HEK293 (cell line): ENCODE results near the gene KLHL7.

Experiments used
- HIC1 ChIP-seq: fragments of 450-650 bp; formaldehyde crosslinking; IDR thresholded peaks from 2 replicates; pipeline ENCODE4 v1.5.1; 2016; ENCODE audit warnings: missing biosample characterization, missing genetic modification characterization
- HOXA7 ChIP-seq: sonication (generic); formaldehyde crosslinking; IDR thresholded peaks from 2 replicates; pipeline ENCODE4 v1.8.1; 2022; ENCODE audit warnings: missing genetic modification reagents, borderline replicate concordance
- ZNF37A ChIP-seq: fragments of 450-650 bp; IDR thresholded peaks from 2 replicates; pipeline ENCODE4 v1.5.1; 2018; ENCODE audit warnings: missing biosample characterization, missing genetic modification characterization
- ZNF549 ChIP-seq: fragments of 450-650 bp; IDR thresholded peaks from 2 replicates; pipeline ENCODE4 v1.5.1; 2018; ENCODE audit warnings: missing biosample characterization, missing genetic modification characterization, mild to moderate bottlenecking, inconsistent platforms, moderate library complexity
- TF ChIP-seq, protein P1 (sequence below): fragments of 450-650 bp; formaldehyde crosslinking; IDR thresholded peaks from 2 replicates; pipeline ENCODE4 v1.5.1; 2016; ENCODE audit warnings: missing biosample characterization, missing genetic modification characterization

DNA sequence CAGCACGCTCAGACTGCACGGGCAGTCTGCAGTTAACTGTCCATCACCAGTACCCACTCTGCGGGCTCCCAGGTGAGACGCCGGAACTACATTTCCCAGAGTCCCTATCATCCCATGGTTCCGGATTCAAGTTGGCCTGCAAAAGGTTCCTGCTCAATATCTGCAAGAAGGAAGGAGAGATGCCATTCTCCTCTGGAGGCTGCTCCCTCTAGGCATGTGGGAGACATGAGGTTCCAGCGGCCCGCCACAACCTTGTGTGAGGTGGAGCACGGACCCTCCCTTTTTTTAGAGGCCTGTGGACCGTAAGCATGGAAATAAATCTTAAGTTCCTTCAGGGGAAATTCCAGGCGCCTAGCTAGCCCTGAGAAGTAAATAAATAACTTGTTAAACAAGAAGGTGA lies 106.0 kb downstream of the KLHL7 start:
- TF ChIP-seq HIC1 (tag by site-specific recombination) (no peak), ZNF37A (no peak), ZNF549 (no peak), HOXA7 (CRISPR knock-in tag) (no peak)
- TF ChIP-seq, protein P1, sequence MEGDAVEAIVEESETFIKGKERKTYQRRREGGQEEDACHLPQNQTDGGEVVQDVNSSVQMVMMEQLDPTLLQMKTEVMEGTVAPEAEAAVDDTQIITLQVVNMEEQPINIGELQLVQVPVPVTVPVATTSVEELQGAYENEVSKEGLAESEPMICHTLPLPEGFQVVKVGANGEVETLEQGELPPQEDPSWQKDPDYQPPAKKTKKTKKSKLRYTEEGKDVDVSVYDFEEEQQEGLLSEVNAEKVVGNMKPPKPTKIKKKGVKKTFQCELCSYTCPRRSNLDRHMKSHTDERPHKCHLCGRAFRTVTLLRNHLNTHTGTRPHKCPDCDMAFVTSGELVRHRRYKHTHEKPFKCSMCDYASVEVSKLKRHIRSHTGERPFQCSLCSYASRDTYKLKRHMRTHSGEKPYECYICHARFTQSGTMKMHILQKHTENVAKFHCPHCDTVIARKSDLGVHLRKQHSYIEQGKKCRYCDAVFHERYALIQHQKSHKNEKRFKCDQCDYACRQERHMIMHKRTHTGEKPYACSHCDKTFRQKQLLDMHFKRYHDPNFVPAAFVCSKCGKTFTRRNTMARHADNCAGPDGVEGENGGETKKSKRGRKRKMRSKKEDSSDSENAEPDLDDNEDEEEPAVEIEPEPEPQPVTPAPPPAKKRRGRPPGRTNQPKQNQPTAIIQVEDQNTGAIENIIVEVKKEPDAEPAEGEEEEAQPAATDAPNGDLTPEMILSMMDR (tag by site-specific recombination): no peak
